H1 (cell line): ENCODE measurements around the gene ABCC9. TPM values are rescaled to one million over a fixed set of nuclear protein-coding genes. Genes with fewer than 3 reads are reported as not detected.

Source experiments
- GTF2F1 ChIP-seq: IDR thresholded peaks from 2 replicates; pipeline ENCODE4 v1.6.1; 2012; ENCODE audit warnings: low read depth, low read length, improper control_type of control experiment, borderline replicate concordance
- SAP30 ChIP-seq: fragments of 300-600 bp; sonication (generic); IDR thresholded peaks from 2 replicates; pipeline ENCODE4 v1.7.1; 2012; ENCODE audit warnings: low read length, moderate library complexity, mild to moderate bottlenecking, inconsistent platforms; ENCODE audit not compliant: insufficient read depth, insufficient replicate concordance
- TBP ChIP-seq: IDR thresholded peaks from 2 replicates; pipeline ENCODE4 v1.6.1; 2011; ENCODE audit warnings: low read depth, low read length, improper control_type of control experiment
- YY1 ChIP-seq: IDR thresholded peaks from 2 replicates; pipeline ENCODE4 v1.6.1; 2011; ENCODE audit warnings: low read depth, mild to moderate bottlenecking, low read length
- polyA plus RNA-seq, 7 experiments: library from polyadenylated mRNA; depleted of rRNA in 3 of 7; stranded (reverse) in 5 of 7; unstranded in 2 of 7; fragments of >200 nt in 5 of 7; fragments of 200-250 nt in 2 of 7; gene quantifications; 1 replicate in 5 of 7; 2 replicates in 1 of 7; 4 replicates in 1 of 7; pipeline versions ENCODE4 v1.2.1 to v1.2.3, GENCODE V29; 2011 to 2013; ENCODE audit warnings: missing spikeins in 2 of 7, mixed read lengths in 2 of 7
- total RNA-seq: library from RNA; stranded (reverse); fragmentation: NEBNext Ultra II Directional; extraction: Animal tissue kit (Norgen Biotek cat#: 25700); gene quantifications from 2 replicates; pipeline ENCODE4 v1.2.1, GENCODE V29; 2021

The ABCC9 gene
- total and polyA plus RNA-seq, 2 of the 8 experiments (the other 6 are each of a cell fraction or from before 2014, with no cell fraction given), result under 0.01 TPM; not detected in 1

GRCh38 chr12:21962236-21962635 lies 21.0 kb upstream of the ABCC9 start (continued):
- TF ChIP-seq TBP (no peak), YY1 (no peak), SAP30 (no peak), GTF2F1 (no peak)
